Measurements from ENCODE around the gene TSHZ1. TPM values are rescaled to one million over a fixed set of nuclear protein-coding genes. Genes with fewer than 3 reads are reported as not detected.
"Not testable (repeated sequence)": the region's sequence is repeated elsewhere in the genome, so short reads cannot be mapped to it uniquely, and the experiment has no call there.

TSHZ1 gene
- total RNA-seq, 1 donor from 2014 or later, result 12.7 TPM

DNA sequence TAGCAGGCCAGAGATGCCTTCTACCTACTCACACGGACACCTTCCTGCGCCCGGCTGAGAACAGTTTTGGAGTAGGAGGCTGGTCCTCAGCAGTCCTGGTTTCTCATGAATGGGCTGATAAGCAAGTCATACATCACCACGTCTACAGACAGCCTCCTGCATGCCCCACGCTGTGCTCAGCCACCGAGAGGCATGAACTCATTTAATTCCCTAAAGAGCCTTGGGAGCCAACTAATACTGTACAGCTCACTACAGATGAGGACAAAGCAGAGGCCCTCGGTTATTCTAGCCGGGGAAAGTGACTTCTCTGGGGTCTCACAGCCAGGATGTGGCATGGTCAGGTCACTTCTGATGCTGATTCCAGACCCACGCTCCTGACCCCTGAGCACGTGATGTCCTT is 105.6 kb downstream of the TSHZ1 start:
- intact Hi-C loops (cut with micrococcal nuclease), result no loop called here
- H3K27ac Mint-ChIP-seq, result no peak overlapping the region
- peaks cover 1% of the 10 kb centered on the region for H3K27me3 Mint-ChIP-seq (ENCODE audit: insufficient read depth)
- H3K9me3 Mint-ChIP-seq, result no peaks in the 10 kb centered on the region
- no peak overlapping the region for H3K4me3 Mint-ChIP-seq
- no peaks in the 10 kb centered on the region for H3K4me1 Mint-ChIP-seq (ENCODE audit: low read depth)
- H3K36me3 Mint-ChIP-seq (ENCODE audit: low read depth), result no peaks in the 10 kb centered on the region
- DNase-seq (ENCODE audit: low spot score), result no peak

DNA sequence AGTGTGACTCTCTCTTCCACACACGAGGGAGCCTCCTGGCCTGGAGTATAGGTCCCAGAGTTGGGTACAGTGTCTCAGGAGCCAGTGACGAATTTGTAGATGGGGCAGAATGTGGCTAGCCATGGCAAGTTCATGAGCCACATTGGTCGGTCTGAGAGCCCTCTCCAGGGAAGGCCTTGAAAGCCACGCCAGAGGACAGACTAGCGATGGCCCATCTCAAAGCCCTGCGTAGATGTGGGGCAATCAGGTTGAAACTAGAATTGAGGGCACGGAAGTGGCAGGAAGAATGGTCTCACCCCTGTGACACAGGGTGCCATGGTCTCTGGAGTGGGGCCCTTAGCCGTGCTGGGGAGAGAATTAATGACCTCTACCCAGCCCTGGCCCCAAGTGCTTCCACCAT is 106.2 kb downstream of the TSHZ1 start:
- H3K4me3 Mint-ChIP-seq, result no peak overlapping the region
- no peaks in the 10 kb centered on the region for H3K4me1 Mint-ChIP-seq (ENCODE audit: low read depth)
- DNase-seq (ENCODE audit: low spot score), result no peak
- no peaks in the 10 kb centered on the region for H3K9me3 Mint-ChIP-seq
- H3K27ac Mint-ChIP-seq, result no peak overlapping the region
- H3K27me3 Mint-ChIP-seq (ENCODE audit: insufficient read depth), result peaks cover 1% of the 10 kb centered on the region
- no peaks in the 10 kb centered on the region for H3K36me3 Mint-ChIP-seq (ENCODE audit: low read depth)
- intact Hi-C loops (cut with micrococcal nuclease), result no loop called here

DNA sequence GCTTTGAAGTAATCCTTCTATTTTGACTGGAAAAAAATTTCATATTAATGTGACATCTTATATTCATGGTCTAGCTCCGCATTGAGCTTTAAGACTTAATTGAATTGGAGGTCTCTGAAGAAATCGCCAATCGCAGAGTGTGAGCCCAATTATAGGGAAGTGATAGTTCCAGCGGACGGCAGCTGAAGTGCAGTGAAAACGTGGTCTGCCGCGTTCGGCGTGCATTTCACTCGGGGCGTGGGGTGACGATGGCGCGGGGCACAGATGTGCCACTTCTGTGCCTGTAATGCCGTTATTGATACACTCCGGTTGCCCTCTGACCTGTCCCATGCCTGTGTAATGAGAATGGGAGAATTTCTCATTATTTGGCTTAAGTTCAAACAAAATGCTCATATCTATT is 106.7 kb downstream of the TSHZ1 start:
- DNase-seq (ENCODE audit: low spot score), result no peak
- no peaks in the 10 kb centered on the region for H3K36me3 Mint-ChIP-seq (ENCODE audit: low read depth)
- H3K27me3 Mint-ChIP-seq (ENCODE audit: insufficient read depth), result peaks cover 1% of the 10 kb centered on the region
- H3K4me1 Mint-ChIP-seq (ENCODE audit: low read depth), result no peaks in the 10 kb centered on the region
- H3K4me3 Mint-ChIP-seq, result no peak overlapping the region
- no peak overlapping the region for H3K27ac Mint-ChIP-seq
- no peaks in the 10 kb centered on the region for H3K9me3 Mint-ChIP-seq
- intact Hi-C loops (cut with micrococcal nuclease), result no loop called here

DNA sequence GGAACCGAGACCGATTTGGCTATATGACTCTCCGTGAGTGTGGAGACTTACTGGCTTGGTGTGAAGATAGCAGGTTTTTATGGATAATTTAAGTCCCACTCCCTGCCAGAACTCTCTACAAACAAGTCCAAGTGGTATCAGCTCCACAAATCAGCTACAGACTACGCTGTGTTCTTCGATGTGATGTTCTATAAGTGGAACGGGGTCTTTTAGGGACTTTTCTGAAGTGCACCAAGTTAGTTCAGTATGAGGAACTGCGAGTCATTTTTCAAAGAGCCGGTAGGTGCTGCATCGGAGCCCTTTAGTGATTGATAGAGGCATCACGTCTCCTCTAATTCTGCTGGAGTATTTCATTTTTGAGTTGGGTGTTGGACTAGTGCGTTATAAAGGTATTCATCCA is 107.1 kb downstream of the TSHZ1 start:
- DNase-seq (ENCODE audit: low spot score), result no peak
- Mint-ChIP-seq H3K4me3 (no peak overlapping the region), H3K4me1 (ENCODE audit: low read depth) (no peaks in the 10 kb centered on the region), H3K27me3 (ENCODE audit: insufficient read depth) (peaks cover 1% of the 10 kb centered on the region), H3K9me3 (no peaks in the 10 kb centered on the region), H3K27ac (no peak overlapping the region), H3K36me3 (ENCODE audit: low read depth) (no peaks in the 10 kb centered on the region)
- intact Hi-C loops (cut with micrococcal nuclease), result no loop called here

DNA sequence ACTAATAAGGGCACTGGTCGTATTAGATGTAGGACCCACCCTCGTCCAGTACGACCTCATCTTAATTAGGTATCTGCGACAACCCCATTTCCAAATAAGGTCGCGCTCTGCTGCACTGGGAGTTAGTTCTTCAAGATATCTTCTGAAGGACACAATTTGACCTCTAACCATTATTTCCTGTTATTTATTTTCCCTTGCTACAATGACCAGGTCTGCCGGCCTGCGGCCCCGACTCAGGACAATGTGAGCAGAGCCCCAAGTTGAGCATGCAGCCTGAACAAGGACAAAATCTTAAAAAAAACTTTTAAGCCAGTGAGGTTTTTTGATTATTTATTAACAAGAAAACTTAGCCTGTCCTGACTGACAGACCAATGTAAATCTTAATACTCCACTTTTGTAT is 109.3 kb downstream of the TSHZ1 start:
- intact Hi-C loops (cut with micrococcal nuclease), result no loop called here
- H3K4me3 Mint-ChIP-seq, result no peak overlapping the region
- no peaks in the 10 kb centered on the region for H3K9me3 Mint-ChIP-seq
- DNase-seq (ENCODE audit: low spot score), result no peak
- H3K27me3 Mint-ChIP-seq (ENCODE audit: insufficient read depth), result peaks cover 1% of the 10 kb centered on the region
- H3K27ac Mint-ChIP-seq, result no peak overlapping the region
- no peaks in the 10 kb centered on the region for H3K4me1 Mint-ChIP-seq (ENCODE audit: low read depth)
- no peaks in the 10 kb centered on the region for H3K36me3 Mint-ChIP-seq (ENCODE audit: low read depth)

DNA sequence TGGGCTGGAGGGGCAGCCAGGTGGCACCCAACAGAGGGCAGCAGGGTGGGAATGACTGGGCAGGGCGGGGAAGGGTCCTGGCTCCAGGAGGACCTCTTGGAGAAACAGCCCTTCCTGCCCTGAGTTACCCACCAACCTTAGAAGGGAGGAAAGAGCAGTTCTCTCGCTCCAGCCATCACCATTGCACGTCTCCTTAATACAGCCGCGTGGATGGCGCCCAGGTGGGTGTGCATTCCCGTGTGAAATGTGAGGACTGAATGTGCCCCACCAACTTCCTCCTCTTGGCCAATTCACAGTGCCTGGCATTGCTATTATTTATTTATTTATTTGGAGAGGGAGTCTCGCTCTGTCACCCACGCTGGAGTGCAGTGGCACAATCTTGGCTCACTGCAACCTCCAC is 109.9 kb downstream of the TSHZ1 start:
- Mint-ChIP-seq H3K27me3 (ENCODE audit: insufficient read depth) (peaks cover 1% of the 10 kb centered on the region), H3K4me1 (ENCODE audit: low read depth) (no peaks in the 10 kb centered on the region), H3K9me3 (peaks cover 3% of the 10 kb centered on the region), H3K36me3 (ENCODE audit: low read depth) (no peaks in the 10 kb centered on the region), H3K27ac (no peak overlapping the region), H3K4me3 (no peak overlapping the region)
- DNase-seq (ENCODE audit: low spot score), result no peak
- intact Hi-C loops (cut with micrococcal nuclease), result no loop called here

DNA sequence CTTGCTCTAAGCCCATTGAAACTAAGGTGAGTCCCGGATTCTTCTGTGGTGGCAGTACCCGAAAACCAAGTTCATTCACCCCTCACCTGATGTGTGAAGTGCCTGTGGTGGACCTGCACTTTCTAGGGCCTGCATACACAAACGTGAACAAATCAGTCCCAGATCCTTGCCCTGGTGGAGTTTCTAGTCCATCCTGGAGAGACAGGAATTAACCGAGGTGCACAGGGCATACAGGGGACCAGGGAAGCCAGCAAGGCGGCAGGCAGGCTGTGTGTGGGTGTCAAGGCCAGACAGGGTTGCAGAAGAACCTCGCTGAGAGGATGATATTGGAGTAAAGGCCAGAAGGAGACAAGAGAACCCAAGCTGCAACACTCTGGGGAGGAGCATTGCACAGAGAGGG is 110.8 kb downstream of the TSHZ1 start:
- intact Hi-C loops (cut with micrococcal nuclease), result no loop called here
- H3K27ac Mint-ChIP-seq, result no peak overlapping the region
- peaks cover 8% of the 10 kb centered on the region for H3K9me3 Mint-ChIP-seq
- H3K36me3 Mint-ChIP-seq (ENCODE audit: low read depth), result no peaks in the 10 kb centered on the region
- H3K4me3 Mint-ChIP-seq, result no peak overlapping the region
- DNase-seq (ENCODE audit: low spot score), result no peak
- no peaks in the 10 kb centered on the region for H3K4me1 Mint-ChIP-seq (ENCODE audit: low read depth)
- H3K27me3 Mint-ChIP-seq (ENCODE audit: insufficient read depth), result peaks cover 8% of the 10 kb centered on the region

DNA sequence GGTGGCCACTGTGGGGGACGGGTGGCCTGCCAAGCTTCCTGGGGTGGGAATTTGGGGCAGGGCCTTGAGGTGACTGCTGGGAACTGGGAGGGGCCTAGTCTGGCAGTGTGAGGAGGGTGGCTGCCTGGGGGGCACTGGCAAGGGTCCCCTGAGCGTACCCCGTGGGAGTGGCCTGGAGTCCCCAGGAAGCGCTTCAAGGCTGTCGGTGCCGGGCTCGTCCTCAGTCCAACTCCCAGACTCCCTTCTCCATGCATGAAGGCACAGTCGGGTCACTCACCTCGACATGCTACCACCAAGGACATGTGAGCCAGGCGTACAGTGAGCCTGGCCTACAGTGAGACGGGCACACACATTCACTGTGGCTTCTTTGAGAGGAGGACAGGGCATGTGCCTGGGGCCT is 111.6 kb downstream of the TSHZ1 start:
- Mint-ChIP-seq H3K9me3 (peaks cover 11% of the 10 kb centered on the region), H3K27me3 (ENCODE audit: insufficient read depth) (peaks cover 8% of the 10 kb centered on the region), H3K4me3 (no peak overlapping the region), H3K36me3 (ENCODE audit: low read depth) (no peaks in the 10 kb centered on the region), H3K4me1 (ENCODE audit: low read depth) (no peaks in the 10 kb centered on the region), H3K27ac (no peak overlapping the region)
- DNase-seq (ENCODE audit: low spot score), result no peak
- intact Hi-C loops (cut with micrococcal nuclease), result no loop called here

DNA sequence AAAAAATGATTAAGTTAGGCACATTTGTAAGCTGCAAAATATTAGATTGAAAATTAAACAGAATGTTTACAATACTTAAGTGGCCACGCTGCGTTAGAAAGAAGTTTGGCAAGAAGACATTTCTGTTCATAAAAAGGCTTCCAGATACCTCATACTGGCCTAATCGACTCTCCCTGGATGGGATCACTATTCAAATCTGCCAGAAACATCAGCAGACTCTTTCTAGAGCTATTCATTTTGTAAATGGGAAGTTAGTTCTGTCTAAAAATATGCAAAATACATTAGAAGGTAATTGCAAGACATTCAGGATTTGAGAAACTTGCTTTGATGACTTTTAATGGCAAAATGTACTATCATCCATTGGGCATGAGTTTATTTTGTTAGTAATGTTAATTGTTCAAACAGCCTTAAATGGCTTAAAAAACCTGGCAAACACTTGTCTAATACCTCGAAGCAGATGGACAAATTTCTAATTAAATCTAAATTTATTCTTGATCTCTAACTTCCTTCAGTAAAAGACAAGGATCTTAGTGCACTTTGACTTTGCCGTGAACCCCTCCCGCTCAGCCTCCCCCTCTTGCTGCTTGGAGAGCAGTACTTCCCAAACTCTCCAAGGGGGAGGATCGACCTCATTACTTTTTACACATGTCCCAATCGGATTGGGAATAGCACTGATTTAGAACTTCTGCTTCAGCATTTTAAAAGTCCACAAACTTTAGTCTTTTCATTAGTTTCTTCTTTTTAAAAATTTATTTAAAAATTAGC is 113.4 kb downstream of the TSHZ1 start:
- peaks cover 11% of the 10 kb centered on the region for H3K9me3 Mint-ChIP-seq
- H3K27ac Mint-ChIP-seq, result no peak overlapping the region
- peaks cover 11% of the 10 kb centered on the region for H3K27me3 Mint-ChIP-seq (ENCODE audit: insufficient read depth)
- DNase-seq (ENCODE audit: low spot score), result no peak
- no peaks in the 10 kb centered on the region for H3K36me3 Mint-ChIP-seq (ENCODE audit: low read depth)
- H3K4me1 Mint-ChIP-seq (ENCODE audit: low read depth), result no peaks in the 10 kb centered on the region
- intact Hi-C loops (cut with micrococcal nuclease), result no loop called here
- no peak overlapping the region for H3K4me3 Mint-ChIP-seq

DNA sequence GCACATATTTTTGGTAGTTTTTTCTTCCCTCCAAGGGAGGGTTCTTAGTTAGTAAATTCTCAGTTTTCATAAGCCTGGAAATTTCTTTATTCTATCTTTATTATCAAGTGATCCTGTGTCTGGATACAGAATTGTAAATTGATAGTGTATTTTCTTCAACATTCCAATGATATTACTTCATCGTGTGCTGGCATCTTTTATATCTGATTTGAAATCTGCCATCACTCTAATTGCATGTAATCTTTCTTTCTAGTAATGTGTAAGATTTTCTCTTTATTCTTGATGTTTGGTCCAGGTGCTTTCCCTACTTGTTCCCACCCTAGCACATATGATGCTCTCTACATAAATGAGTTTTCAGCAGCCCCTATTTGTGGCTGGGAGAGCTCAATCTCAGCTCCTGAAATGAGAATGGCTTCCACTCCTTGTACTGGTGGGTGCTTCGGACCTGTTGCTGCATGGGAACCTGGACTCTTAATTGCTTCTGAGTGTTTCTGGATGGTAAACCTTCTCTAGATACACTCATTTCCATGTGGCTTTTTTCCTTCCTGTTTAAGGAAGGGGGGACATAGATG is 114.2 kb downstream of the TSHZ1 start:
- peaks cover 11% of the 10 kb centered on the region for H3K9me3 Mint-ChIP-seq
- no peak for DNase-seq (ENCODE audit: low spot score)
- H3K4me1 Mint-ChIP-seq (ENCODE audit: low read depth), result no peaks in the 10 kb centered on the region
- no peak overlapping the region for H3K27ac Mint-ChIP-seq
- no peaks in the 10 kb centered on the region for H3K36me3 Mint-ChIP-seq (ENCODE audit: low read depth)
- intact Hi-C loops (cut with micrococcal nuclease), result no loop called here
- no peak overlapping the region for H3K4me3 Mint-ChIP-seq
- peaks cover 11% of the 10 kb centered on the region for H3K27me3 Mint-ChIP-seq (ENCODE audit: insufficient read depth)

DNA sequence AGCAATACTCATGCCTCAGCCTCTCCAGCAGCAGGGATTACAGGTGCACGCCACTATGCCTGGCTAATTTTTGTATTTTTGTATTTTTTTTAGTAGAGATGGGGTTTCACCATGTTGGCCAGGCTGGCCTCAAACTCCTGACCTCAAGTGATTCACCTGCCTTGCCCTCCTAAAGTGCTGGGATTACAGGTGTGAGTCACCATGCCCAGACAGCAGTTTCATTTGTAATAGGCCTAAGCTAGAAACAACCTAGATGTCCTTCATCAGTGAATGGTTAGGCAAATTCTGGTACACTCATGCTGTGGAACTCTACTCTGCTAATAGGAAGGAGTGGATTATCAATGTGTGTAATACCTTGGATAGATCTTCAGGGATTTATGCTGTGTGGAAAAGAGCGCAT is 119.2 kb downstream of the TSHZ1 start:
- not testable (repeated sequence) for H3K27ac Mint-ChIP-seq; H3K4me1 Mint-ChIP-seq (ENCODE audit: low read depth); DNase-seq (ENCODE audit: low spot score)

DNA sequence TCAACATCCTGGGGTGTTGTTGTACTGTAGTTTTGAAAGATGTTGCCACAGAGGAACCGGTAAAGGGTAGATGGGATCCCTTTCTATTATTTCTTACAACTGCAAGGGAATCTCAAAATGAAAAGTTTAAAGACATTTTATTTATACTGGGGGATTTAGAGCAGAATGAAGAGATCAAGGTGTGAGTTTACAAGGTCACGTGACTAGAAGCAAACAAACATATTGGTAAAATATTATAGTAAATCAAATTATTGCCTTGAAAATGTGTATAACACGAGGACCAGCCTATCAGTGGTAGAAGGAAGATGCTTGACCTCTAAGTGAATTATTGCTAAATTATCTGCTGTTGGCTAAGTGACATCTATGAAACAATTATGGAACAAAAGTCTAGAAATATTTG is 119.7 kb downstream of the TSHZ1 start:
- Mint-ChIP-seq H3K36me3 (ENCODE audit: low read depth) (no peaks in the 10 kb centered on the region), H3K27ac (no peak overlapping the region), H3K4me3 (no peak overlapping the region), H3K9me3 (peaks cover 10% of the 10 kb centered on the region), H3K27me3 (ENCODE audit: insufficient read depth) (peaks cover 11% of the 10 kb centered on the region), H3K4me1 (ENCODE audit: low read depth) (no peaks in the 10 kb centered on the region)
- DNase-seq (ENCODE audit: low spot score), result no peak
- intact Hi-C loops (cut with micrococcal nuclease), result no loop called here

More for the DNA sequence above, 119.2 kb downstream of the TSHZ1 start:
- H3K4me3 Mint-ChIP-seq; H3K36me3 Mint-ChIP-seq (ENCODE audit: low read depth); intact Hi-C loops (cut with micrococcal nuclease): not testable (repeated sequence)
- Mint-ChIP-seq H3K9me3 (peaks cover 11% of the 10 kb centered on the region), H3K27me3 (ENCODE audit: insufficient read depth) (peaks cover 11% of the 10 kb centered on the region)

DNA sequence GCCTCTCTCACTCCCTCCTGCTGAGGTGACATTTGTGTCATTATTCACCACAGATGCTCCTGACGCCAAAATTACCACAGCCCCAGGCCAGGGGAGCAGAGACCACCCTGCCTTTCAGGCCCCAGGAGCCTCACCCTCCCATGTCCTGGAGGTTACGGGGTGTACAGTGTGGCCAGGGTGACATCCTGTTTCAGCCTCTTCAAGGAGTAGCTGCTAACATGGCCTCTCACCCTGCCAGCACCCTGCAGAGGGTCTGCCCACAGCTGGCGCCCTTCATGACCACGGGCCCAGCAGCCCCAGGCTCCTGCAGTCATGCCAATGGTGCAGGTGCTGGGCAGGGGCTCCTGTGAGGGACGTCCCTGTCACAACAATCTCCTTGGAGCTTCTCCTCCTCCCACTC is 124.3 kb downstream of the TSHZ1 start:
- intact Hi-C loops (cut with micrococcal nuclease), result no loop called here
- Mint-ChIP-seq H3K4me3 (no peak overlapping the region), H3K27me3 (ENCODE audit: insufficient read depth) (peaks cover 1% of the 10 kb centered on the region), H3K4me1 (ENCODE audit: low read depth) (no peaks in the 10 kb centered on the region), H3K36me3 (ENCODE audit: low read depth) (no peaks in the 10 kb centered on the region), H3K9me3 (no peaks in the 10 kb centered on the region), H3K27ac (no peak overlapping the region)
- no peak for DNase-seq (ENCODE audit: low spot score)

DNA sequence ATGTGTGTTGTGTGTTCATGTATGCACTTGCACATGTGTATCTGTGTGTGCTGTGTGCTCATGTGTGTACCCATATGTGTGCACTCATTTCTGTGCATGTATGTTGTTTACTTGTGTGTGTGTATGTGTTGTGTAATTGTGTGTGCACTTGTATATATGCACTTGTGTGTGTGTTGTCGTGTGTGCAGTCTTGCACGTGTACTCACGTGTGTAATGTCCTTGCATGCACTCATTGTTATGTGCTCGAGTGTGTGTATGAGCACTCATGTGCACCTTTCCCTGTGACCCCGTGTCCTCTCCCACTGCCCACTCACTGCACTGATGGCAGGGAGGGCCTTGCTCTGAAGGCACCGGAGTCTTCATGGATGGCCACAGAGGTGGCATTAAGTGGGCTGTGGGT is 124.9 kb downstream of the TSHZ1 start:
- Mint-ChIP-seq H3K9me3 (no peaks in the 10 kb centered on the region), H3K4me3 (no peak overlapping the region)

More for the DNA sequence above, 124.9 kb downstream of the TSHZ1 start:
- Mint-ChIP-seq H3K27ac (no peak overlapping the region), H3K4me1 (ENCODE audit: low read depth) (no peaks in the 10 kb centered on the region), H3K27me3 (ENCODE audit: insufficient read depth) (peaks cover 1% of the 10 kb centered on the region), H3K36me3 (ENCODE audit: low read depth) (no peaks in the 10 kb centered on the region)
- no peak for DNase-seq (ENCODE audit: low spot score)
- intact Hi-C loops (cut with micrococcal nuclease), result no loop called here

Measured in activated T-helper 1 cell treated with anti-CD3 and anti-CD28 coated beads, Interleukin-12 subunit alpha, Interleukin-12 subunit beta, Interleukin-2, Interleukin-4 antibody, amounts not matched to agents 30 ng/mL and 10 ng/mL and 1 ng/mL, durations not matched to agents 14 hours and 24 hours and 36 hours (primary cell).